HepG2 (cell line): ENCODE results near the gene GMCL2. TPM values are rescaled to one million over a fixed set of nuclear protein-coding genes. Genes with fewer than 3 reads are reported as not detected.

Experiments
- BORCS8-MEF2B ChIP-seq: sonication (generic); formaldehyde crosslinking; IDR thresholded peaks from 2 replicates; pipeline ENCODE4 v1.8.0; 2022; ENCODE audit warnings: mild to moderate bottlenecking, missing genetic modification reagents
- EEA1 ChIP-seq: sonication (generic); formaldehyde crosslinking; IDR thresholded peaks from 2 replicates; pipeline ENCODE4 v1.5.1; 2020; ENCODE audit warnings: mild to moderate bottlenecking, missing genetic modification reagents, borderline replicate concordance
- ELF1 ChIP-seq: sonication (generic); formaldehyde crosslinking; IDR thresholded peaks from 2 replicates; pipeline ENCODE4 v1.4.0; 2020; ENCODE audit warnings: missing genetic modification reagents
- GFI1 ChIP-seq: sonication (generic); formaldehyde crosslinking; IDR thresholded peaks from 2 replicates; pipeline ENCODE4 v1.5.0; 2020; ENCODE audit warnings: missing genetic modification reagents, mild to moderate bottlenecking, borderline replicate concordance
- MNT ChIP-seq: fragments of 450-650 bp; IDR thresholded peaks from 2 replicates; pipeline ENCODE4 v1.6.1; 2016
- PITX1 ChIP-seq: sonication (generic); formaldehyde crosslinking; IDR thresholded peaks from 2 replicates; pipeline ENCODE4 v1.5.1; 2020; ENCODE audit warnings: mild to moderate bottlenecking, missing genetic modification reagents
- TEF ChIP-seq: sonication (generic); formaldehyde crosslinking; IDR thresholded peaks from 2 replicates; pipeline ENCODE4 v1.5.0; 2020; ENCODE audit warnings: missing genetic modification reagents
- USF2 ChIP-seq, 2 experiments: sonication (generic) in 1 of 2; formaldehyde crosslinking in 1 of 2; IDR thresholded peaks; 2 replicates each; pipeline versions ENCODE4 v1.5.1 to v1.6.1; 2011 to 2020; ENCODE audit warnings: borderline replicate concordance in 1 of 2, low read depth in 1 of 2, low read length in 1 of 2, mild to moderate bottlenecking in 1 of 2, missing genetic modification reagents in 1 of 2, moderate library complexity in 1 of 2
- ZNF143 ChIP-seq: sonication (generic); formaldehyde crosslinking; IDR thresholded peaks from 2 replicates; pipeline ENCODE4 v1.4.0; 2020; ENCODE audit warnings: missing genetic modification reagents
- ZNF530 ChIP-seq: sonication (generic); formaldehyde crosslinking; IDR thresholded peaks from 2 replicates; pipeline ENCODE4 v1.5.0; 2020; ENCODE audit warnings: low read depth, mild to moderate bottlenecking, missing genetic modification reagents
- ZNF550 ChIP-seq: sonication (generic); formaldehyde crosslinking; IDR thresholded peaks from 2 replicates; pipeline ENCODE4 v1.4.0; 2020; ENCODE audit warnings: mild to moderate bottlenecking, missing genetic modification reagents, borderline replicate concordance
- ZNF556 ChIP-seq: sonication (generic); formaldehyde crosslinking; IDR thresholded peaks from 2 replicates; pipeline ENCODE4 v1.4.0; 2020; ENCODE audit warnings: mild to moderate bottlenecking, missing genetic modification reagents, borderline replicate concordance
- ZNF558 ChIP-seq: sonication (generic); formaldehyde crosslinking; IDR thresholded peaks from 2 replicates; pipeline ENCODE4 v1.9.0; 2022; ENCODE audit warnings: mild to moderate bottlenecking, missing genetic modification reagents, borderline replicate concordance
- ZNF572 ChIP-seq: sonication (generic); formaldehyde crosslinking; IDR thresholded peaks from 2 replicates; pipeline ENCODE4 v1.5.1; 2020; ENCODE audit warnings: mild to moderate bottlenecking, missing genetic modification reagents
- ZNF75D ChIP-seq: sonication (generic); formaldehyde crosslinking; IDR thresholded peaks from 2 replicates; pipeline ENCODE4 v1.8.1; 2023; ENCODE audit warnings: missing genetic modification reagents, mild to moderate bottlenecking, borderline replicate concordance
- ZNF781 ChIP-seq: sonication (generic); formaldehyde crosslinking; IDR thresholded peaks from 2 replicates; pipeline ENCODE4 v1.5.1; 2020; ENCODE audit warnings: borderline replicate concordance, mild to moderate bottlenecking, missing genetic modification reagents; ENCODE audit errors: not compliant biosample characterization
- polyA plus RNA-seq, 8 experiments: library from polyadenylated mRNA; depleted of rRNA in 3 of 8; stranded (reverse) in 7 of 8; unstranded in 1 of 8; fragments of >200 nt; fragmentation: Illumina TruSeq in 4 of 8; extraction: Trizol in 4 of 8; gene quantifications; 2 replicates each; pipeline versions ENCODE4 v1.2.1 to v1.2.3, GENCODE V29; 2011 to 2016; ENCODE audit warnings: low read depth in 4 of 8, missing spikeins in 1 of 8, mixed read lengths in 1 of 8; ENCODE audit not compliant: insufficient read depth in 1 of 8
- total RNA-seq, 5 experiments: library from RNA; depleted of rRNA; stranded (reverse); fragments of >200 nt; fragmentation: Illumina TruSeq; extraction: Trizol; gene quantifications; 2 replicates each; pipeline ENCODE4 v1.2.3, GENCODE V29; 2016; ENCODE audit warnings: low read depth in 1 of 5
- TF ChIP-seq, protein P1 (sequence below): sonication (generic); formaldehyde crosslinking; IDR thresholded peaks from 2 replicates; pipeline ENCODE4 v1.5.0; 2020; ENCODE audit warnings: missing genetic modification reagents
- TF ChIP-seq, protein P2 (sequence below): IDR thresholded peaks from 2 replicates; pipeline ENCODE4 v1.6.1; 2016
- TF ChIP-seq, protein P3 (sequence below): sonication (generic); formaldehyde crosslinking; IDR thresholded peaks from 2 replicates; pipeline ENCODE4 v1.4.0; 2020; ENCODE audit warnings: missing genetic modification reagents

GMCL2 gene
- total and polyA plus RNA-seq, 2 of the 13 experiments (the other 11 are each of a cell fraction or from before 2014, with no cell fraction given) = 0.03 TPM; not detected in 1

- TF ChIP-seq USF2 (IDR thresholded peaks at IDR 0.05; ENCODE audit: low read depth, low read length) (no peak), USF2 (CRISPR knock-in tag; IDR thresholded peaks at IDR 0.05; ENCODE audit: borderline replicate concordance) (no peak), EEA1 (CRISPR knock-in tag) (no peak), PITX1 (CRISPR knock-in tag) (no peak; the same call in 1 of the 2 replicates), ZNF781 (CRISPR knock-in tag) (no peak), ELF1 (CRISPR knock-in tag) (peak; percentile 85), ZNF558 (CRISPR knock-in tag) (0 out of 2 replicates have a peak, but pooled peaks have one; percentile 64), TEF (CRISPR knock-in tag) (no peak), GFI1 (CRISPR knock-in tag) (0 out of 2 replicates have a peak, but pooled peaks have one; percentile 24), BORCS8-MEF2B (CRISPR knock-in tag) (no peak; the same call in 1 of the 2 replicates), ZNF530 (CRISPR knock-in tag) (no peak), ZNF556 (CRISPR knock-in tag) (no peak; the same call in 1 of the 2 replicates), ZNF572 (CRISPR knock-in tag) (no peak), MNT (peak; percentile 60; the same call in 1 of the 2 replicates), ZNF550 (CRISPR knock-in tag) (0 out of 2 replicates have a peak, but pooled peaks have one; percentile 38), ZNF143 (CRISPR knock-in tag) (no peak), ZNF75D (CRISPR knock-in tag) (no peak)
- TF ChIP-seq, protein P1, sequence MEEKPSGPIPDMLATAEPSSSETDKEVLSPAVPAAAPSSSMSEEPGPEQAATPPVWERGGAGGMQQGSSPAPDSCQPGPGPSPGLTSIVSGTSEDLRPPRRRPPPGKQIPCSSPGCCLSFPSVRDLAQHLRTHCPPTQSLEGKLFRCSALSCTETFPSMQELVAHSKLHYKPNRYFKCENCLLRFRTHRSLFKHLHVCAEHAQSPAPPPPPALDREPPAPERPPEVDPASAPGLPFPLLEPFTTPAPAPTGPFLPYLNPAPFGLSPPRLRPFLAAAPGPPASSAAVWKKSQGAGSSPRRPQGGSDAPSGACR (CRISPR knock-in tag) = 0 out of 2 replicates have a peak, but pooled peaks have one; percentile 38
- TF ChIP-seq, protein P2, sequence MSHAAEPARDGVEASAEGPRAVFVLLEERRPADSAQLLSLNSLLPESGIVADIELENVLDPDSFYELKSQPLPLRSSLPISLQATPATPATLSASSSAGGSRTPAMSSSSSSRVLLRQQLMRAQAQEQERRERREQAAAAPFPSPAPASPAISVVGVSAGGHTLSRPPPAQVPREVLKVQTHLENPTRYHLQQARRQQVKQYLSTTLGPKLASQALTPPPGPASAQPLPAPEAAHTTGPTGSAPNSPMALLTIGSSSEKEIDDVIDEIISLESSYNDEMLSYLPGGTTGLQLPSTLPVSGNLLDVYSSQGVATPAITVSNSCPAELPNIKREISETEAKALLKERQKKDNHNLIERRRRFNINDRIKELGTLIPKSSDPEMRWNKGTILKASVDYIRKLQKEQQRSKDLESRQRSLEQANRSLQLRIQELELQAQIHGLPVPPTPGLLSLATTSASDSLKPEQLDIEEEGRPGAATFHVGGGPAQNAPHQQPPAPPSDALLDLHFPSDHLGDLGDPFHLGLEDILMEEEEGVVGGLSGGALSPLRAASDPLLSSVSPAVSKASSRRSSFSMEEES = no peak
- TF ChIP-seq, protein P3, sequence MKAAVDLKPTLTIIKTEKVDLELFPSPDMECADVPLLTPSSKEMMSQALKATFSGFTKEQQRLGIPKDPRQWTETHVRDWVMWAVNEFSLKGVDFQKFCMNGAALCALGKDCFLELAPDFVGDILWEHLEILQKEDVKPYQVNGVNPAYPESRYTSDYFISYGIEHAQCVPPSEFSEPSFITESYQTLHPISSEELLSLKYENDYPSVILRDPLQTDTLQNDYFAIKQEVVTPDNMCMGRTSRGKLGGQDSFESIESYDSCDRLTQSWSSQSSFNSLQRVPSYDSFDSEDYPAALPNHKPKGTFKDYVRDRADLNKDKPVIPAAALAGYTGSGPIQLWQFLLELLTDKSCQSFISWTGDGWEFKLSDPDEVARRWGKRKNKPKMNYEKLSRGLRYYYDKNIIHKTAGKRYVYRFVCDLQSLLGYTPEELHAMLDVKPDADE (CRISPR knock-in tag) = no peak
Observed at GRCh38 chr5:178153530-178154340, 33.4 kb downstream of the GMCL2 start, which contains the start of gene NHP2 (continued).
